HepG2 (cell line): Measurements from ENCODE around the gene RTN3. TPM values are rescaled to one million over a fixed set of nuclear protein-coding genes. Genes with fewer than 3 reads are reported as not detected.

ENCODE experiments used
- ATF4 ChIP-seq, 2 experiments: fragments of 450-650 bp in 1 of 2; sonication (generic) in 1 of 2; formaldehyde crosslinking; IDR thresholded peaks; 2 replicates each; pipeline versions ENCODE4 v1.5.0 to v1.8.0; 2020 to 2022; ENCODE audit warnings: mild to moderate bottlenecking in 1 of 2, missing genetic modification reagents in 1 of 2
- GATA4 ChIP-seq: sonication (generic); IDR thresholded peaks from 2 replicates; pipeline ENCODE4 v1.6.1; 2016; ENCODE audit warnings: antibody characterized with exemption, low read depth, borderline replicate concordance
- HOXA7 ChIP-seq: sonication (generic); formaldehyde crosslinking; IDR thresholded peaks from 2 replicates; pipeline ENCODE4 v1.8.1; 2022; ENCODE audit warnings: mild to moderate bottlenecking, missing genetic modification reagents, moderate library complexity
- MNT ChIP-seq: fragments of 450-650 bp; IDR thresholded peaks from 2 replicates; pipeline ENCODE4 v1.6.1; 2016
- PAX8 ChIP-seq: sonication (generic); formaldehyde crosslinking; IDR thresholded peaks from 2 replicates; pipeline ENCODE4 v1.8.0; 2022; ENCODE audit warnings: mild to moderate bottlenecking, missing genetic modification reagents, borderline replicate concordance
- RARA ChIP-seq: IDR thresholded peaks from 2 replicates; pipeline ENCODE4 v1.6.1; 2016; ENCODE audit warnings: missing genetic modification reagents, missing compliant biosample characterization
- SRSF1 ChIP-seq: fragments of 200-400 bp; formaldehyde crosslinking; optimal IDR thresholded peaks from 2 replicates; pipeline ENCODE3; 2017; ENCODE audit warnings: mild to moderate bottlenecking, low read depth, low read length, moderate library complexity
- SRSF4 ChIP-seq: fragments of 200-400 bp; formaldehyde crosslinking; IDR thresholded peaks from one replicate; pipeline ENCODE4 v1.6.1; 2018; ENCODE audit warnings: mild to moderate bottlenecking, low read depth, low read length, moderate library complexity; ENCODE audit not compliant: poor library complexity, severe bottlenecking
- TBX2 ChIP-seq: sonication (generic); formaldehyde crosslinking; IDR thresholded peaks from 2 replicates; pipeline ENCODE4 v1.5.0; 2020; ENCODE audit warnings: missing genetic modification reagents, mild to moderate bottlenecking, borderline replicate concordance
- TIGD3 ChIP-seq: sonication (generic); formaldehyde crosslinking; IDR thresholded peaks from 2 replicates; pipeline ENCODE4 v1.5.1; 2020; ENCODE audit warnings: mild to moderate bottlenecking, missing genetic modification reagents, borderline replicate concordance
- ZBTB21 ChIP-seq: sonication (generic); formaldehyde crosslinking; IDR thresholded peaks from 2 replicates; pipeline ENCODE4 v1.4.0; 2020; ENCODE audit warnings: missing genetic modification reagents
- ZFP90 ChIP-seq: sonication (generic); formaldehyde crosslinking; IDR thresholded peaks from 2 replicates; pipeline ENCODE4 v1.8.0; 2022; ENCODE audit warnings: missing genetic modification reagents, mild to moderate bottlenecking, inconsistent platforms, borderline replicate concordance
- ZIK1 ChIP-seq: sonication (generic); formaldehyde crosslinking; IDR thresholded peaks from 2 replicates; pipeline ENCODE4 v1.5.0; 2020; ENCODE audit warnings: mild to moderate bottlenecking, low read depth, missing genetic modification reagents, borderline replicate concordance
- ZNF18 ChIP-seq: sonication (generic); formaldehyde crosslinking; IDR thresholded peaks from 2 replicates; pipeline ENCODE4 v1.8.0; 2022; ENCODE audit warnings: mild to moderate bottlenecking, missing genetic modification reagents; ENCODE audit not compliant: insufficient replicate concordance
- ZNF263 ChIP-seq: sonication (generic); formaldehyde crosslinking; IDR thresholded peaks from 2 replicates; pipeline ENCODE4 v1.4.0; 2020; ENCODE audit warnings: missing genetic modification reagents
- ZNF331 ChIP-seq: sonication (generic); formaldehyde crosslinking; IDR thresholded peaks from 2 replicates; pipeline ENCODE4 v1.4.0; 2020; ENCODE audit warnings: missing genetic modification reagents
- ZNF597 ChIP-seq: sonication (generic); formaldehyde crosslinking; IDR thresholded peaks from 2 replicates; pipeline ENCODE4 v1.5.0; 2020; ENCODE audit warnings: missing genetic modification reagents
- ZNF710 ChIP-seq: sonication (generic); formaldehyde crosslinking; IDR thresholded peaks from 2 replicates; pipeline ENCODE4 v1.5.0; 2020; ENCODE audit warnings: mild to moderate bottlenecking, missing genetic modification reagents, borderline replicate concordance
- ZSCAN9 ChIP-seq: IDR thresholded peaks from 2 replicates; pipeline ENCODE4 v1.6.1; 2016; ENCODE audit warnings: borderline replicate concordance
- polyA plus RNA-seq, 8 experiments: library from polyadenylated mRNA; depleted of rRNA in 3 of 8; stranded (reverse) in 7 of 8; unstranded in 1 of 8; fragments of >200 nt; fragmentation: Illumina TruSeq in 4 of 8; extraction: Trizol in 4 of 8; gene quantifications; 2 replicates each; pipeline versions ENCODE4 v1.2.1 to v1.2.3, GENCODE V29; 2011 to 2016; ENCODE audit warnings: low read depth in 4 of 8, missing spikeins in 1 of 8, mixed read lengths in 1 of 8; ENCODE audit not compliant: insufficient read depth in 1 of 8
- total RNA-seq, 5 experiments: library from RNA; depleted of rRNA; stranded (reverse); fragments of >200 nt; fragmentation: Illumina TruSeq; extraction: Trizol; gene quantifications; 2 replicates each; pipeline ENCODE4 v1.2.3, GENCODE V29; 2016; ENCODE audit warnings: low read depth in 1 of 5

The RTN3 gene
- total and polyA plus RNA-seq, 2 of the 13 experiments (the other 11 are each of a cell fraction or from before 2014, with no cell fraction given) = 32.2 to 41.1 TPM

- 0 out of 2 replicates have a peak, but pooled peaks have one; percentile 21 for TF ChIP-seq ZNF710 (CRISPR knock-in tag)
- no peak for TF ChIP-seq ZFP90
- TF ChIP-seq SRSF4 = no peak
- 0 out of 2 replicates have a peak, but pooled peaks have one; percentile 23 for TF ChIP-seq ZNF263 (CRISPR knock-in tag)
- TF ChIP-seq ZNF331 (CRISPR knock-in tag) = no peak
- TF ChIP-seq ZBTB21 (CRISPR knock-in tag) = no peak
- TF ChIP-seq ATF4 (CRISPR knock-in tag; IDR thresholded peaks at IDR 0.05) = no peak
- no peak for TF ChIP-seq ZIK1
- TF ChIP-seq HOXA7 (CRISPR knock-in tag) = no peak
- no peak for TF ChIP-seq ZSCAN9 (CRISPR knock-in tag)
- TF ChIP-seq TBX2 (CRISPR knock-in tag) = no peak
- no peak for TF ChIP-seq MNT
- TF ChIP-seq ZNF18 (CRISPR knock-in tag) = no peak
- no peak for TF ChIP-seq ZNF597 (CRISPR knock-in tag)
- TF ChIP-seq RARA (CRISPR knock-in tag) = peak; percentile 49; the same call in 1 of the 2 replicates
- no peak for TF ChIP-seq TIGD3 (CRISPR knock-in tag)
- TF ChIP-seq SRSF1 = no peak
- no peak for TF ChIP-seq PAX8
- no peak for TF ChIP-seq GATA4
Measured at GRCh38 chr11:63756919-63757761, 75.8 kb downstream of the RTN3 start (continued).
